ENCODE data around the gene PPP1R14D. TPM values are rescaled to one million over a fixed set of nuclear protein-coding genes. Genes with fewer than 3 reads are reported as not detected.

Gene PPP1R14D
- total RNA-seq, 4 donors from 2014 or later, result not detected

- peak overlapping the region; percentile 58 for H3K4me3 ChIP-seq
- 5% methylated on average over 17 of the region's 28 CpGs for WGBS
- TF ChIP-seq CTCF (IDR thresholded peaks at IDR 0.05), result no peak
- TF ChIP-seq EP300 (IDR thresholded peaks at IDR 0.05), result no peak
- no peak for TF ChIP-seq POLR2A (IDR thresholded peaks at IDR 0.05)
- no peak for TF ChIP-seq POLR2AphosphoS5 (IDR thresholded peaks at IDR 0.05)
- peaks cover 51% of the 10 kb centered on the region for H3K4me1 ChIP-seq
- H3K36me3 ChIP-seq, result no peaks in the 10 kb centered on the region
- no peaks in the 10 kb centered on the region for H3K27me3 ChIP-seq
- peak overlapping the region; percentile 90 for H3K27ac ChIP-seq
- no peak for DNase-seq (ENCODE audit: low spot score in 2 of 2)
- no peaks in the 10 kb centered on the region for H3K9me3 ChIP-seq
Observed at GRCh38 chr15:40844696-40845030, 16.2 kb upstream of the PPP1R14D start.

GRCh38 chr15:40843885-40844695 lies 15.6 kb upstream of the PPP1R14D start, which contains the start of gene SPINT1:
SPINT1 (plus strand) TSS chr15:40844048; CDS start chr15:40844555, 507 bp downstream.
- Histone ChIP-seq H3K27me3 (no peaks in the 10 kb centered on the region), H3K9me3 (no peaks in the 10 kb centered on the region), H3K27ac (peak within 1 kb of the TSS; percentile 90), H3K36me3 (no peaks in the 10 kb centered on the region), H3K4me1 (peaks cover 51% of the 10 kb centered on the region), H3K4me3 (peak within 1 kb of the TSS; percentile 58)
- WGBS, result under 1% methylated on average over 43 of the region's 89 CpGs
- TF ChIP-seq EP300 (IDR thresholded peaks at IDR 0.05) (no peak), CTCF (IDR thresholded peaks at IDR 0.05) (no peak), POLR2A (IDR thresholded peaks at IDR 0.05) (no peak), POLR2AphosphoS5 (IDR thresholded peaks at IDR 0.05) (no peak)
- no peak for DNase-seq (ENCODE audit: low spot score in 2 of 2)

- Histone ChIP-seq H3K27me3 (no peaks in the 10 kb centered on the region), H3K9me3 (no peaks in the 10 kb centered on the region), H3K4me3 (peak overlapping the region; percentile 58), H3K27ac (peak overlapping the region; percentile 90), H3K36me3 (no peaks in the 10 kb centered on the region), H3K4me1 (peaks cover 50% of the 10 kb centered on the region)
- no peak for TF ChIP-seq EP300 (IDR thresholded peaks at IDR 0.05)
- TF ChIP-seq POLR2AphosphoS5 (IDR thresholded peaks at IDR 0.05), result no peak
- no peak for TF ChIP-seq CTCF (IDR thresholded peaks at IDR 0.05)
- TF ChIP-seq POLR2A (IDR thresholded peaks at IDR 0.05), result no peak
- 25% methylated on average over 4 of the region's 34 CpGs for whole genome bisulfite sequencing
- DNase-seq (ENCODE audit: low spot score in 2 of 2), result no peak
Observed at GRCh38 chr15:40843261-40843884, 14.9 kb upstream of the PPP1R14D start.

- H3K4me1 ChIP-seq, result peaks cover 36% of the 10 kb centered on the region
- 76% methylated on average over 2 of the region's 2 CpGs for WGBS
Observed at GRCh38 chr15:40841741-40842140, 13.2 kb upstream of the PPP1R14D start.

More at GRCh38 chr15:40841741-40842140, 13.2 kb upstream of the PPP1R14D start:
- DNase-seq (ENCODE audit: low spot score in 2 of 2), result no peak
- Histone ChIP-seq H3K9me3 (no peaks in the 10 kb centered on the region), H3K36me3 (no peaks in the 10 kb centered on the region), H3K4me3 (no peak overlapping the region), H3K27me3 (no peaks in the 10 kb centered on the region), H3K27ac (no peak overlapping the region)
- TF ChIP-seq EP300 (IDR thresholded peaks at IDR 0.05) (no peak), POLR2A (IDR thresholded peaks at IDR 0.05) (no peak), CTCF (IDR thresholded peaks at IDR 0.05) (no peak), POLR2AphosphoS5 (IDR thresholded peaks at IDR 0.05) (no peak)
